LoVo (cell line): ENCODE results near the gene RAD51B.
A peak's percentile ranks its signal among the peaks of the same experiment; 100 is the strongest.
"Not testable (repeated sequence)": the region's sequence is repeated elsewhere in the genome, so short reads cannot be mapped to it uniquely, and the experiment has no call there.

Experiments
- DNase-seq: peaks from one replicate; pipeline ENCODE4 v3.0.0-alpha.2; 2016; ENCODE audit warnings: low spot score

Gene RAD51B

GRCh38 chr14:68027276-68027675, 207.7 kb downstream of the RAD51B start:
- no peak for DNase-seq

GRCh38 chr14:68028075-68028474, 208.5 kb downstream of the RAD51B start:
- DNase-seq: no peak

GRCh38 chr14:68031011-68031410, 211.4 kb downstream of the RAD51B start:
- not testable (repeated sequence) for DNase-seq

GRCh38 chr14:68032154-68032553, 212.6 kb downstream of the RAD51B start:
- no peak for DNase-seq

- no peak for DNase-seq
Observed at GRCh38 chr14:68033336-68033932, 213.9 kb downstream of the RAD51B start.

- no peak for DNase-seq
Observed at GRCh38 chr14:68034896-68035295, 215.3 kb downstream of the RAD51B start.

- no peak for DNase-seq
Observed at GRCh38 chr14:68036202-68036601, 216.6 kb downstream of the RAD51B start.

GRCh38 chr14:68039593-68039992, 220.0 kb downstream of the RAD51B start:
- DNase-seq: no peak

- no peak for DNase-seq
Observed at GRCh38 chr14:68040633-68041369, 221.2 kb downstream of the RAD51B start.

- DNase-seq: no peak
Observed at GRCh38 chr14:68041876-68042354, 222.3 kb downstream of the RAD51B start.

- DNase-seq: peak; percentile 19
Observed at GRCh38 chr14:68042586-68043210, 223.1 kb downstream of the RAD51B start.

GRCh38 chr14:68043752-68044151, 224.2 kb downstream of the RAD51B start:
- no peak for DNase-seq

GRCh38 chr14:68047906-68048305, 228.3 kb downstream of the RAD51B start:
- no peak for DNase-seq

GRCh38 chr14:68048815-68049214, 229.2 kb downstream of the RAD51B start:
- DNase-seq: not testable (repeated sequence)

GRCh38 chr14:68050177-68050576, 230.6 kb downstream of the RAD51B start:
- no peak for DNase-seq

- no peak for DNase-seq
Observed at GRCh38 chr14:68051146-68051545, 231.6 kb downstream of the RAD51B start.

GRCh38 chr14:68060198-68060597, 240.6 kb downstream of the RAD51B start:
- DNase-seq: no peak

- DNase-seq: no peak
Observed at GRCh38 chr14:68062651-68063050, 243.1 kb downstream of the RAD51B start.

GRCh38 chr14:68065322-68065721, 245.7 kb downstream of the RAD51B start:
- no peak for DNase-seq

GRCh38 chr14:68074765-68075381, 255.3 kb downstream of the RAD51B start:
- no peak for DNase-seq

- DNase-seq: no peak
Observed at GRCh38 chr14:68075382-68076029, 255.9 kb downstream of the RAD51B start.

GRCh38 chr14:68076451-68076850, 256.9 kb downstream of the RAD51B start:
- DNase-seq: peak; percentile 27
